ENCODE results near the gene TEX35. TPM values are rescaled to one million over a fixed set of nuclear protein-coding genes. Genes with fewer than 3 reads are reported as not detected.

Gene TEX35
- total RNA-seq, 2 experiments from 2014 or later, result not detected

GRCh38 chr1:178500936-178501554 lies 11.9 kb upstream of the TEX35 start:
- CTCF ChIA-PET (ENCODE audit: unreplicated experiment), result interaction anchor here (0.6 to 2.3 kb wide), 3 partner anchors 9 to 501 kb away, joined by 3 to 6 read pairs (median 6); no protein-coding TSS in a partner anchor
- intact Hi-C loops (cut with micrococcal nuclease; ENCODE audit: unreplicated experiment), result loop anchor here (2.0 kb wide), 1 partner anchor 190 kb away; no protein-coding TSS in a partner anchor
- H3K4me3 ChIP-seq (ENCODE audit: low read depth, low read length, poor library complexity, severe bottlenecking), result no peak overlapping the region

GRCh38 chr1:178501705-178502329 lies 11.1 kb upstream of the TEX35 start:
- Histone ChIP-seq H2AFZ (ENCODE audit: low read length) (no peak overlapping the region), H3K36me3 (ENCODE audit: insufficient read depth, low read length) (no peaks in the 10 kb centered on the region), H3K9me2 (ENCODE audit: insufficient read depth, low read length) (no peaks in the 10 kb centered on the region), H3K4me1 (ENCODE audit: insufficient read depth, low read length, poor library complexity, severe bottlenecking) (no peaks in the 10 kb centered on the region), H4K20me1 (ENCODE audit: insufficient read depth, low read length) (no peaks in the 10 kb centered on the region), H3K79me2 (ENCODE audit: insufficient read depth, low read depth, low read length) (no peaks in the 10 kb centered on the region), H3K4me2 (ENCODE audit: low read length) (no peak overlapping the region), H3K27ac (ENCODE audit: low read depth, low read length, poor library complexity, severe bottlenecking) (no peak overlapping the region), H3K9me3 (ENCODE audit: low read length) (no peaks in the 10 kb centered on the region), H3K4me3 (ENCODE audit: low read depth, low read length, poor library complexity, severe bottlenecking) (no peak overlapping the region)
- TF ChIP-seq CTCF (conservative IDR thresholded peaks at IDR 0.05; ENCODE audit: low read length), result peak; percentile 91
- TF ChIP-seq EZH2phosphoT487 (IDR thresholded peaks at IDR 0.05; ENCODE audit: borderline replicate concordance, low read depth, low read length), result no peak
- ChIA-PET CTCF (ENCODE audit: unreplicated experiment) (interaction anchor here (1.2 to 2.3 kb wide), 2 partner anchors 202 to 501 kb away, joined by 6 read pairs; no protein-coding TSS in a partner anchor), POLR2A (no interaction called here)
- peak; percentile 74 for DNase-seq (ENCODE audit: low spot score)
- intact Hi-C loops (cut with micrococcal nuclease; ENCODE audit: unreplicated experiment), result loop anchor here (2.0 kb wide), 1 partner anchor 191 kb away; no protein-coding TSS in a partner anchor
- BruUV-seq (replicated peaks), result no TSS peak

More at GRCh38 chr1:178500936-178501554, 11.9 kb upstream of the TEX35 start:
- Histone ChIP-seq H3K9me3 (ENCODE audit: low read length) (no peaks in the 10 kb centered on the region), H4K20me1 (ENCODE audit: insufficient read depth, low read length) (no peaks in the 10 kb centered on the region), H3K36me3 (ENCODE audit: insufficient read depth, low read length) (no peaks in the 10 kb centered on the region), H3K4me2 (ENCODE audit: low read length) (no peak overlapping the region), H3K27ac (ENCODE audit: low read depth, low read length, poor library complexity, severe bottlenecking) (no peak overlapping the region), H2AFZ (ENCODE audit: low read length) (no peak overlapping the region), H3K9me2 (ENCODE audit: insufficient read depth, low read length) (no peaks in the 10 kb centered on the region), H3K79me2 (ENCODE audit: insufficient read depth, low read depth, low read length) (no peaks in the 10 kb centered on the region), H3K4me1 (ENCODE audit: insufficient read depth, low read length, poor library complexity, severe bottlenecking) (no peaks in the 10 kb centered on the region)
- POLR2A ChIA-PET, result no interaction called here
- DNase-seq (ENCODE audit: low spot score), result no peak
- TF ChIP-seq CTCF (conservative IDR thresholded peaks at IDR 0.05; ENCODE audit: low read length) (no peak), EZH2phosphoT487 (IDR thresholded peaks at IDR 0.05; ENCODE audit: borderline replicate concordance, low read depth, low read length) (no peak)
- BruUV-seq (replicated peaks), result no TSS peak

- H3K79me2 ChIP-seq (ENCODE audit: insufficient read depth, low read depth, low read length), result no peaks in the 10 kb centered on the region
- CTCF ChIA-PET (ENCODE audit: unreplicated experiment), result interaction anchor here (2.3 kb wide), 1 partner anchor 202 kb away, joined by 6 read pairs; no protein-coding TSS in a partner anchor
- intact Hi-C loops (cut with micrococcal nuclease; ENCODE audit: unreplicated experiment), result no loop called here
Observed at GRCh38 chr1:178502330-178502714, 10.6 kb upstream of the TEX35 start.

More at GRCh38 chr1:178502330-178502714, 10.6 kb upstream of the TEX35 start:
- Histone ChIP-seq H3K4me1 (ENCODE audit: insufficient read depth, low read length, poor library complexity, severe bottlenecking) (no peaks in the 10 kb centered on the region), H4K20me1 (ENCODE audit: insufficient read depth, low read length) (no peaks in the 10 kb centered on the region), H3K9me2 (ENCODE audit: insufficient read depth, low read length) (no peaks in the 10 kb centered on the region), H3K4me3 (ENCODE audit: low read depth, low read length, poor library complexity, severe bottlenecking) (no peak overlapping the region), H3K27ac (ENCODE audit: low read depth, low read length, poor library complexity, severe bottlenecking) (no peak overlapping the region), H3K36me3 (ENCODE audit: insufficient read depth, low read length) (no peaks in the 10 kb centered on the region), H3K9me3 (ENCODE audit: low read length) (no peaks in the 10 kb centered on the region), H3K4me2 (ENCODE audit: low read length) (no peak overlapping the region), H2AFZ (ENCODE audit: low read length) (no peak overlapping the region)
- TF ChIP-seq EZH2phosphoT487 (IDR thresholded peaks at IDR 0.05; ENCODE audit: borderline replicate concordance, low read depth, low read length) (no peak), CTCF (conservative IDR thresholded peaks at IDR 0.05; ENCODE audit: low read length) (no peak)
- no peak for DNase-seq (ENCODE audit: low spot score)
- no TSS peak for BruUV-seq (replicated peaks)
- POLR2A ChIA-PET, result no interaction called here
